ENCODE measurements around the gene TBX21.

TBX21 gene

DNA sequence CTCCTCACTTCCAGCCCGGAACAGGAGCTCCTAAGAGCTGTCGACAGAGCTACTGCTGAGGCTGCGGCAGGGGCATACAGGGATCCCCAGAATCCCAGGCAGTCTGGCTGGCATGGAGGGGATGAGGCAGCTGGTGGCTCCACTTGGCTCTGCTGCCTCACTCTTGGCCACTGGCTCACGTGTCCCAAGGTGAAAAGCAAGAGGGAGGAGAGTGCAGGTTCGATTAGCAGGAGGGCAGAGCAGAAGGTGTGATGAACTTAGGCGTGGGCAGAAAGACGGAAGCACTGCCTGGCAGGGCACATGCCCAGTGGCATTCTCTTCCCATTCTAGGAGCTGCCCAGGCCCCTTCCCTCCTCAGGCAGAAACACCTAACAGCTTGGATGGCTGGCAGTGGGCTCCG lies 11.3 kb upstream of the TBX21 start:
- DNase-seq (no peak), ATAC-seq (ENCODE audit: insufficient read depth, low read depth) (no peak)
- Histone ChIP-seq H3K79me2 (ENCODE audit: insufficient read depth, low read length) (no peaks in the 10 kb centered on the region), H3K9ac (ENCODE audit: low read depth, low read length) (no peak overlapping the region), H3K27ac (ENCODE audit: low read length) (no peak overlapping the region), H3K9me3 (ENCODE audit: insufficient read depth, low read length, severe bottlenecking) (no peaks in the 10 kb centered on the region), H3K4me2 (ENCODE audit: insufficient read depth, low read length) (no peak overlapping the region), H3K4me1 (ENCODE audit: insufficient read depth, low read length) (peaks cover 32% of the 10 kb centered on the region), H4K20me1 (ENCODE audit: insufficient read depth, low read length) (peaks cover 13% of the 10 kb centered on the region; the same call in 1 of the 2 replicates), H3K36me3 (ENCODE audit: insufficient read depth, low read length) (no peaks in the 10 kb centered on the region), H2AFZ (ENCODE audit: low read depth, low read length) (no peak overlapping the region), H3K27me3 (ENCODE audit: insufficient read depth, low read length, poor library complexity) (peaks cover 38% of the 10 kb centered on the region), H3K4me3 (ENCODE audit: low read depth in 1 of 2, low read length in 2 of 2) (no peak overlapping the region)
- no peak for TF ChIP-seq EZH2 (IDR thresholded peaks at IDR 0.05; ENCODE audit: borderline replicate concordance, low read depth, low read length, severe bottlenecking)
- TF ChIP-seq, protein P1, sequence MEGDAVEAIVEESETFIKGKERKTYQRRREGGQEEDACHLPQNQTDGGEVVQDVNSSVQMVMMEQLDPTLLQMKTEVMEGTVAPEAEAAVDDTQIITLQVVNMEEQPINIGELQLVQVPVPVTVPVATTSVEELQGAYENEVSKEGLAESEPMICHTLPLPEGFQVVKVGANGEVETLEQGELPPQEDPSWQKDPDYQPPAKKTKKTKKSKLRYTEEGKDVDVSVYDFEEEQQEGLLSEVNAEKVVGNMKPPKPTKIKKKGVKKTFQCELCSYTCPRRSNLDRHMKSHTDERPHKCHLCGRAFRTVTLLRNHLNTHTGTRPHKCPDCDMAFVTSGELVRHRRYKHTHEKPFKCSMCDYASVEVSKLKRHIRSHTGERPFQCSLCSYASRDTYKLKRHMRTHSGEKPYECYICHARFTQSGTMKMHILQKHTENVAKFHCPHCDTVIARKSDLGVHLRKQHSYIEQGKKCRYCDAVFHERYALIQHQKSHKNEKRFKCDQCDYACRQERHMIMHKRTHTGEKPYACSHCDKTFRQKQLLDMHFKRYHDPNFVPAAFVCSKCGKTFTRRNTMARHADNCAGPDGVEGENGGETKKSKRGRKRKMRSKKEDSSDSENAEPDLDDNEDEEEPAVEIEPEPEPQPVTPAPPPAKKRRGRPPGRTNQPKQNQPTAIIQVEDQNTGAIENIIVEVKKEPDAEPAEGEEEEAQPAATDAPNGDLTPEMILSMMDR (IDR thresholded peaks at IDR 0.05; ENCODE audit: borderline replicate concordance, extremely low read depth, low read length, poor library complexity, severe bottlenecking), result no peak

DNA sequence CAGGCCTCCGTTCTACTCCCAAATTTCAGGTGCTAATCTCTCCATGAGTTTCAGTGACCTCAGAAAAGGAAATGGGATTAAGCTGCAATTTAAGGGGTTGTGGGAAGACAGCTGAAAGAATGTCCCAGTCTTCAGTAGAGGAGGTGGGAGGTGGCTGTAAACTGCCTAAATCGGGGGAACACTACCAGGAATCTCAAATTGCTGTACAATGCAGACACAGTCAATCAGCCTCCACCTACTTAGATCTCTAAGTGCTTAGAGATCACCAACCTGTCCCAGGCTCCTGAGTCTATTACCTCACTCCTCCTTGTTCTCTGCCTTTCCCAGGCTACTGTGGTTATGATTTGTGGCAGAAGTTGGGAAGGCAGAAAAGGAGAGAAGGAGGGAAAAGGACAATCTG lies 8.3 kb upstream of the TBX21 start:
- no peaks in the 10 kb centered on the region for H3K36me3 ChIP-seq (ENCODE audit: insufficient read depth, low read length)
- H3K79me2 ChIP-seq (ENCODE audit: insufficient read depth, low read length), result no peaks in the 10 kb centered on the region
- H3K4me3 ChIP-seq (ENCODE audit: low read depth in 1 of 2, low read length in 2 of 2), result no peak overlapping the region

DNA sequence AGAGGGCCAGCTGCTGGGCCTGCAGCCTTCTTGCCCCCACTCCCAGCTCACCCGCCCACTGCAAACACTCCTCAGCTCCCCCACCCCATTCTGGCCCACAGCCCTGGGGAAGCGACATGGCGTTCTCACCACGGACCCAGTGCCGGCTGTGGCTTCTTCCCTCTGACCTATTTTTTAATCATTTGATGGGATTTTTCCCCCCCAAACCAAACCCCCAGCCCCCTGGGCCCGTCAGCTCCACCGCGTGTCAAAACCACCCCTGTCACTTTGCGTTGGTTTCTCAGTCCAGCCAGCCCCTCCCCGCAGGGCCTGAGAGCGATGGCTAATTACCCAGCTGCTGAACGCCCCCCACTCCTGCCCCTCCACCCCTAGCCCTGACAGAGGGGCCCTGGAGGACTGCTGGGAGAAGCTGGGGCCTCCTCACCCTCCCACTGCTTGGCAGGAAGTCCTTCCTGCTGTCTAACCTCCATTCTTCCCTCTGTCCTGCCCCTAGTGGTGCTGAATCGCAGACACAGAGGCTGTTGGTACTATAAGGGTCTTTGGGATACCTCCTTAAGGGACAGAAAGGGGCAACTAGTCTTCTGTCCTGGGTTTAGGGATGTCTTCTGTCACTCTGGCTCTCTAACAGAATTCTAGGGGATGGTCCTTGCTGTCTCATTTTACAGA lies 7.5 kb upstream of the TBX21 start:
- no peak for TF ChIP-seq EZH2 (IDR thresholded peaks at IDR 0.05; ENCODE audit: borderline replicate concordance, low read depth, low read length, severe bottlenecking)
- TF ChIP-seq, protein P1 (IDR thresholded peaks at IDR 0.05; ENCODE audit: borderline replicate concordance, extremely low read depth, low read length, poor library complexity, severe bottlenecking), result peak; percentile 35
- Histone ChIP-seq H3K27me3 (ENCODE audit: insufficient read depth, low read length, poor library complexity) (peaks cover 23% of the 10 kb centered on the region), H3K9ac (ENCODE audit: low read depth, low read length) (no peak overlapping the region), H2AFZ (ENCODE audit: low read depth, low read length) (no peak overlapping the region), H4K20me1 (ENCODE audit: insufficient read depth, low read length) (peaks cover 6% of the 10 kb centered on the region; the same call in 1 of the 2 replicates), H3K9me3 (ENCODE audit: insufficient read depth, low read length, severe bottlenecking) (no peaks in the 10 kb centered on the region), H3K36me3 (ENCODE audit: insufficient read depth, low read length) (no peaks in the 10 kb centered on the region), H3K27ac (ENCODE audit: low read length) (no peak overlapping the region), H3K4me3 (ENCODE audit: low read depth in 1 of 2, low read length in 2 of 2) (no peak overlapping the region), H3K4me1 (ENCODE audit: insufficient read depth, low read length) (no peaks in the 10 kb centered on the region), H3K4me2 (ENCODE audit: insufficient read depth, low read length) (no peak overlapping the region), H3K79me2 (ENCODE audit: insufficient read depth, low read length) (no peaks in the 10 kb centered on the region)
- DNase-seq (no peak), ATAC-seq (ENCODE audit: insufficient read depth, low read depth) (peak; percentile 58; the same call in 1 of the 3 replicates)

More for the DNA sequence above, 8.3 kb upstream of the TBX21 start:
- peaks cover 24% of the 10 kb centered on the region for H3K27me3 ChIP-seq (ENCODE audit: insufficient read depth, low read length, poor library complexity)
- H3K4me2 ChIP-seq (ENCODE audit: insufficient read depth, low read length), result no peak overlapping the region
- no peak overlapping the region for H2AFZ ChIP-seq (ENCODE audit: low read depth, low read length)
- H3K9me3 ChIP-seq (ENCODE audit: insufficient read depth, low read length, severe bottlenecking), result no peaks in the 10 kb centered on the region
- H4K20me1 ChIP-seq (ENCODE audit: insufficient read depth, low read length), result peaks cover 6% of the 10 kb centered on the region; the same call in 1 of the 2 replicates
- H3K4me1 ChIP-seq (ENCODE audit: insufficient read depth, low read length), result peaks cover 6% of the 10 kb centered on the region
- ATAC-seq (ENCODE audit: insufficient read depth, low read depth) (no peak), DNase-seq (no peak)
- TF ChIP-seq EZH2 (IDR thresholded peaks at IDR 0.05; ENCODE audit: borderline replicate concordance, low read depth, low read length, severe bottlenecking), result no peak
- TF ChIP-seq, protein P1 (IDR thresholded peaks at IDR 0.05; ENCODE audit: borderline replicate concordance, extremely low read depth, low read length, poor library complexity, severe bottlenecking), result no peak
- H3K27ac ChIP-seq (ENCODE audit: low read length), result no peak overlapping the region
- no peak overlapping the region for H3K9ac ChIP-seq (ENCODE audit: low read depth, low read length)

All from DND-41 (cell line).